LNCAP (cell line): ENCODE results near the gene SLC12A8.

Source experiments
- CTCF ChIP-seq: fragments of 450-650 bp; IDR thresholded peaks from 2 replicates; pipeline ENCODE4 v1.5.1; 2017; ENCODE audit warnings: mild to moderate bottlenecking

The SLC12A8 gene

GRCh38 chr3:125231895-125232294, 19.3 kb upstream of the SLC12A8 start:
- no peak for TF ChIP-seq CTCF

GRCh38 chr3:125229707-125230106, 17.2 kb upstream of the SLC12A8 start:
- no peak for TF ChIP-seq CTCF

- TF ChIP-seq CTCF = no peak
Observed at GRCh38 chr3:125229168-125229567, 16.6 kb upstream of the SLC12A8 start.

- no peak for TF ChIP-seq CTCF
Observed at GRCh38 chr3:125221831-125222230, 9.3 kb upstream of the SLC12A8 start.

GRCh38 chr3:125220727-125221429, 8.3 kb upstream of the SLC12A8 start:
- no peak for TF ChIP-seq CTCF

GRCh38 chr3:125220183-125220582, 7.6 kb upstream of the SLC12A8 start:
- TF ChIP-seq CTCF = no peak

- TF ChIP-seq CTCF = no peak
Observed at GRCh38 chr3:125219261-125219701, 6.7 kb upstream of the SLC12A8 start.

- TF ChIP-seq CTCF = no peak
Observed at GRCh38 chr3:125214738-125215137, 2.2 kb upstream of the SLC12A8 start.
